Keratinocyte (primary cell): Measurements from ENCODE around the gene ACSL3. TPM values are rescaled to one million over a fixed set of nuclear protein-coding genes. Genes with fewer than 3 reads are reported as not detected.
A peak's percentile ranks its signal among the peaks of the same experiment; 100 is the strongest.

ENCODE experiments used
- DNase-seq: peaks from one replicate; pipeline ENCODE4 v3.0.0-alpha.2; 2011; ENCODE audit warnings: low read depth, missing footprints, low spot score
- FAIRE-seq: peaks from 2 replicates; lab custom pipeline; 2011; peaks lifted over from hg19 to GRCh38; lab: Jason Lieb, UNC
- H2AFZ ChIP-seq: 2 replicates; pipeline ENCODE4 v1.6.0; 2012; ENCODE audit warnings: low read length, control low read depth, inconsistent platforms; ENCODE audit not compliant: control insufficient read depth
- H3K27ac ChIP-seq: 2 replicates; pipeline ENCODE4 v1.5.1; 2011; ENCODE audit warnings: low read length; ENCODE audit not compliant: control insufficient read depth, insufficient read depth
- H3K27me3 ChIP-seq: 3 replicates; pipeline ENCODE4 v1.6.0; 2011; ENCODE audit warnings: low read length; ENCODE audit not compliant: control insufficient read depth, insufficient read depth; ENCODE audit errors: extremely low read depth
- H3K36me3 ChIP-seq, 2 experiments: 2 replicates in 1 of 2; 3 replicates in 1 of 2; pipeline ENCODE4 v1.5.1; 2011; ENCODE audit warnings: low read length in 2 of 2, mild to moderate bottlenecking in 1 of 2; ENCODE audit not compliant: control insufficient read depth in 2 of 2, insufficient read depth in 2 of 2; ENCODE audit errors: extremely low read depth in 1 of 2
- H3K4me1 ChIP-seq: 3 replicates; pipeline ENCODE4 v1.5.1; 2011; ENCODE audit warnings: low read length; ENCODE audit not compliant: control insufficient read depth, insufficient read depth; ENCODE audit errors: extremely low read depth
- H3K4me2 ChIP-seq: 3 replicates; pipeline ENCODE4 v1.6.0; 2011; ENCODE audit warnings: low read depth, low read length; ENCODE audit not compliant: control insufficient read depth, insufficient read depth; ENCODE audit errors: extremely low read depth
- H3K4me3 ChIP-seq, 3 experiments: fragments of 200-600 bp in 1 of 3; sonication (generic) in 1 of 3; 2 replicates in 2 of 3; 3 replicates in 1 of 3; pipeline ENCODE4 v1.5.1; 2011 to 2016; ENCODE audit warnings: low read length in 3 of 3, mild to moderate bottlenecking in 3 of 3, control low read depth in 2 of 3, inconsistent platforms in 1 of 3, low read depth in 1 of 3, mixed read lengths in 1 of 3, mixed run types in 1 of 3, moderate library complexity in 1 of 3; ENCODE audit not compliant: control insufficient read depth in 2 of 3, insufficient read depth in 2 of 3; ENCODE audit errors: extremely low read depth in 1 of 3
- H3K79me2 ChIP-seq: 2 replicates; pipeline ENCODE4 v1.6.0; 2012; ENCODE audit warnings: low read length; ENCODE audit not compliant: control insufficient read depth, insufficient read depth
- H3K9ac ChIP-seq: 3 replicates; pipeline ENCODE4 v1.6.0; 2011; ENCODE audit warnings: low read length; ENCODE audit not compliant: control insufficient read depth, insufficient read depth; ENCODE audit errors: extremely low read depth
- H3K9me1 ChIP-seq: 3 replicates; pipeline ENCODE4 v1.6.0; 2011; ENCODE audit warnings: low read length; ENCODE audit not compliant: control insufficient read depth, insufficient read depth; ENCODE audit errors: extremely low read depth
- H3K9me3 ChIP-seq: 2 replicates; pipeline ENCODE4 v1.5.1; 2012; ENCODE audit warnings: low read depth, low read length; ENCODE audit not compliant: control insufficient read depth
- H4K20me1 ChIP-seq: 3 replicates; pipeline ENCODE4 v1.6.0; 2011; ENCODE audit warnings: low read length; ENCODE audit not compliant: control insufficient read depth, insufficient read depth; ENCODE audit errors: extremely low read depth
- CTCF ChIP-seq, 3 experiments: IDR thresholded peaks in 1 of 3; conservative IDR thresholded peaks in 1 of 3; optimal IDR thresholded peaks in 1 of 3; 2 replicates in 2 of 3; 3 replicates in 1 of 3; pipeline versions ENCODE3 to v1.5.1; 2011; ENCODE audit warnings: low read length in 3 of 3, mild to moderate bottlenecking in 3 of 3, moderate library complexity in 2 of 3, control low read depth in 1 of 3, inconsistent platforms in 1 of 3; ENCODE audit not compliant: insufficient read depth in 2 of 3; ENCODE audit errors: extremely low read depth in 1 of 3
- EZH2 ChIP-seq: IDR thresholded peaks from one replicate; pipeline ENCODE4 v1.6.1; 2012; ENCODE audit warnings: inconsistent platforms, mild to moderate bottlenecking, low read length, moderate library complexity
- dilution Hi-C: fragments of 300-500 bp; cut with MboI; formaldehyde crosslinking; loops from one replicate; pipeline ENCODE4 v1.7.0; 2020; ENCODE audit warnings: low sequenced_read_pairs; ENCODE audit not compliant: extremely low pct_ligation_motif_present
- polyA plus RNA-seq, 5 experiments: library from polyadenylated mRNA; depleted of rRNA in 3 of 5; stranded (reverse) in 3 of 5; stranded (forward) in 1 of 5; unstranded in 1 of 5; fragments of >200 nt; gene quantifications; 1 replicate in 1 of 5; 2 replicates in 3 of 5; 3 replicates in 1 of 5; pipeline versions ENCODE4 v1.2.1 to v1.2.3, GENCODE V29; 2011 to 2012; ENCODE audit warnings: missing spikeins in 2 of 5, low read depth in 1 of 5, low replicate concordance in 1 of 5

Gene ACSL3
- polyA plus RNA-seq, 1 donor (not counting 4 experiments of a cell fraction or from before 2014, with no cell fraction given) = 197 TPM

GRCh38 chr2:222939208-222939856 is 78.5 kb downstream of the ACSL3 start:
- H3K9me1 ChIP-seq = no peaks in the 10 kb centered on the region
- peaks cover 10% of the 10 kb centered on the region for H3K79me2 ChIP-seq
- H3K27ac ChIP-seq = no peak overlapping the region
- H3K9me3 ChIP-seq = no peaks in the 10 kb centered on the region
- no peak for TF ChIP-seq EZH2
- peak; percentile 79 to 90 (median 85) for TF ChIP-seq CTCF (optimal IDR thresholded peaks at IDR 0.05 in 1 of 3, IDR thresholded peaks at IDR 0.05 in 1 of 3, conservative IDR thresholded peaks at IDR 0.05 in 1 of 3; ENCODE audit: extremely low read depth in 1 of 3, insufficient read depth in 2 of 3, low read length in 3 of 3)
- H3K36me3 ChIP-seq = peaks cover 12 to 18% of the 10 kb centered on the region in 2 experiments
- H4K20me1 ChIP-seq = peaks cover 7% of the 10 kb centered on the region
- dilution Hi-C loops = no loop called here
- FAIRE-seq = peak; percentile 96
- no peak overlapping the region for H2AFZ ChIP-seq
- H3K4me1 ChIP-seq = peaks cover 19% of the 10 kb centered on the region
- H3K4me2 ChIP-seq = no peak overlapping the region
- DNase-seq = no peak
- no peak overlapping the region for H3K9ac ChIP-seq
- H3K4me3 ChIP-seq = no peak overlapping the region
- no peaks in the 10 kb centered on the region for H3K27me3 ChIP-seq

- Histone ChIP-seq H3K9me1 (no peaks in the 10 kb centered on the region), H3K4me3 (no peak overlapping the region), H3K27me3 (no peaks in the 10 kb centered on the region), H2AFZ (no peak overlapping the region), H3K4me1 (peaks cover 19% of the 10 kb centered on the region), H3K79me2 (peaks cover 10% of the 10 kb centered on the region), H3K9me3 (no peaks in the 10 kb centered on the region), H4K20me1 (peaks cover 7% of the 10 kb centered on the region), H3K36me3 (peaks cover 10 to 13% of the 10 kb centered on the region in 2 experiments), H3K4me2 (no peak overlapping the region), H3K27ac (no peak overlapping the region), H3K9ac (no peak overlapping the region)
- no peak for FAIRE-seq
- no peak for TF ChIP-seq CTCF (optimal IDR thresholded peaks at IDR 0.05 in 1 of 3, IDR thresholded peaks at IDR 0.05 in 1 of 3, conservative IDR thresholded peaks at IDR 0.05 in 1 of 3; ENCODE audit: extremely low read depth in 1 of 3, insufficient read depth in 2 of 3, low read length in 3 of 3)
- TF ChIP-seq EZH2 = no peak
- dilution Hi-C loops = no loop called here
- DNase-seq = no peak
Observed at GRCh38 chr2:222939979-222940378, 79.1 kb downstream of the ACSL3 start.
